IMR-90 (cell line): ENCODE data around the gene EIF5A. TPM values are rescaled to one million over a fixed set of nuclear protein-coding genes. Genes with fewer than 3 reads are reported as not detected.

Experiments used
- ATAC-seq: fragments of 200-7000 bp; cut with Tn5 transposase; 2 replicates; pipeline ENCODE4 v1.9.1; 2020; ENCODE audit warnings: low read depth, mild to moderate bottlenecking, moderate library complexity
- BruUV-seq: library from RNA; stranded (reverse); fragments of 400-500 nt; replicated peaks from 2 replicates; lab custom pipeline; 2021; lab: Mats Ljungman, UMichigan
- CTCF ChIA-PET: fragments of 300-600 bp; formaldehyde crosslinking; extraction: SDS; loops from one replicate; lab custom pipeline; 2021; ENCODE audit warnings: antibody characterized with exemption; lab: Yijun Ruan, JAX
- POLR2A ChIA-PET: fragments of 300-600 bp; sonication (Branson Sonifier 250); formaldehyde crosslinking; loops from one replicate; lab custom pipeline; 2022; ENCODE audit warnings: antibody characterized with exemption; ENCODE audit not compliant: unreplicated experiment; lab: Charles Lee
- DNase-seq: peaks from one replicate; pipeline ENCODE4 v3.0.0; 2013
- H2AFZ ChIP-seq: replicated peaks from 2 replicates; pipeline ENCODE3; 2013; ENCODE audit warnings: low read length, mild to moderate bottlenecking; ENCODE audit not compliant: poor library complexity
- H2AK5ac ChIP-seq: 2 replicates; pipeline ENCODE4 v1.6.1; 2013; ENCODE audit warnings: low read depth, low read length, inconsistent platforms
- H2AK9ac ChIP-seq: replicated peaks from 2 replicates; pipeline ENCODE3; 2013; ENCODE audit warnings: mild to moderate bottlenecking, low read depth, low read length, moderate library complexity; ENCODE audit not compliant: poor library complexity
- H2BK120ac ChIP-seq: 2 replicates; pipeline ENCODE4 v1.6.1; 2013; ENCODE audit warnings: low read depth, low read length, inconsistent platforms
- H2BK15ac ChIP-seq: 3 replicates; pipeline ENCODE4 v1.6.1; 2013; ENCODE audit warnings: low read depth, low read length, inconsistent platforms
- H2BK20ac ChIP-seq: 2 replicates; pipeline ENCODE4 v1.6.1; 2013; ENCODE audit warnings: low read depth, mild to moderate bottlenecking, inconsistent platforms, low read length, moderate library complexity
- H2BK5ac ChIP-seq: 2 replicates; pipeline ENCODE4 v1.6.1; 2013; ENCODE audit warnings: mild to moderate bottlenecking, low read depth, low read length, inconsistent platforms; ENCODE audit not compliant: poor library complexity, severe bottlenecking
- H3K14ac ChIP-seq: replicated peaks from 2 replicates; pipeline ENCODE4 v1.6.1; 2013; ENCODE audit warnings: low read depth, low read length, inconsistent platforms
- H3K18ac ChIP-seq: 2 replicates; pipeline ENCODE4 v1.6.1; 2013; ENCODE audit warnings: low read depth, low read length, control low read depth
- H3K23ac ChIP-seq: 2 replicates; pipeline ENCODE4 v1.6.1; 2013; ENCODE audit warnings: low read depth, low read length, inconsistent platforms
- H3K27ac ChIP-seq: 2 replicates; pipeline ENCODE4 v1.5.1; 2013; ENCODE audit warnings: mild to moderate bottlenecking, control low read depth, low read length; ENCODE audit not compliant: insufficient read depth
- H3K27me3 ChIP-seq: 2 replicates; pipeline ENCODE4 v1.6.1; 2013; ENCODE audit warnings: low read length; ENCODE audit not compliant: control insufficient read depth, insufficient read depth
- H3K36me3 ChIP-seq: 2 replicates; pipeline ENCODE4 v1.6.1; 2013; ENCODE audit warnings: low read length, mixed read lengths; ENCODE audit not compliant: control insufficient read depth, insufficient read depth
- H3K4ac ChIP-seq: 2 replicates; pipeline ENCODE4 v1.6.1; 2013; ENCODE audit warnings: low read depth, low read length, inconsistent platforms
- H3K4me1 ChIP-seq: 2 replicates; pipeline ENCODE4 v1.6.1; 2013; ENCODE audit warnings: low read length, mixed read lengths; ENCODE audit not compliant: control insufficient read depth, insufficient read depth
- H3K4me2 ChIP-seq: 2 replicates; pipeline ENCODE4 v1.6.1; 2013; ENCODE audit warnings: low read depth, mild to moderate bottlenecking, control low read depth, low read length, moderate library complexity
- H3K4me3 ChIP-seq: 2 replicates; pipeline ENCODE4 v1.5.1; 2013; ENCODE audit warnings: low read depth, mild to moderate bottlenecking, control low read depth, low read length, moderate library complexity; ENCODE audit not compliant: insufficient read depth
- H3K56ac ChIP-seq: 2 replicates; pipeline ENCODE4 v1.6.1; 2013; ENCODE audit warnings: low read length, inconsistent platforms; ENCODE audit not compliant: insufficient read depth; ENCODE audit errors: extremely low read depth
- H3K79me1 ChIP-seq, 2 experiments: 2 replicates each; pipeline ENCODE4 v1.6.1; 2013; ENCODE audit warnings: low read length in 2 of 2, inconsistent platforms in 1 of 2, low read depth in 1 of 2
- H3K9ac ChIP-seq: 2 replicates; pipeline ENCODE4 v1.6.1; 2013; ENCODE audit warnings: low read depth, low read length, control low read depth
- H3K9me1 ChIP-seq: 2 replicates; pipeline ENCODE4 v1.6.1; 2013; ENCODE audit warnings: low read length, inconsistent platforms; ENCODE audit not compliant: insufficient read depth
- H3K9me3 ChIP-seq: 2 replicates; pipeline ENCODE4 v1.6.1; 2013; ENCODE audit warnings: low read length; ENCODE audit not compliant: control insufficient read depth, insufficient read depth
- H4K20me1 ChIP-seq: 2 replicates; pipeline ENCODE4 v1.6.1; 2013; ENCODE audit warnings: low read length, inconsistent platforms; ENCODE audit not compliant: insufficient read depth
- H4K5ac ChIP-seq: 2 replicates; pipeline ENCODE4 v1.6.1; 2013; ENCODE audit warnings: mild to moderate bottlenecking, low read depth, low read length, control low read depth
- H4K8ac ChIP-seq, 2 experiments: 2 replicates each; pipeline ENCODE4 v1.6.1; 2013; ENCODE audit warnings: low read depth in 2 of 2, low read length in 2 of 2, control low read depth in 1 of 2, inconsistent platforms in 1 of 2
- H4K91ac ChIP-seq: 2 replicates; pipeline ENCODE4 v1.6.1; 2013; ENCODE audit warnings: low read depth, low read length, inconsistent platforms; ENCODE audit not compliant: insufficient read depth
- BHLHE40 ChIP-seq: fragments of 150-350 bp; IDR thresholded peaks from 2 replicates; pipeline ENCODE4 v1.6.1; 2016; ENCODE audit warnings: mild to moderate bottlenecking, low read depth, low read length
- CHD1 ChIP-seq: IDR thresholded peaks from 2 replicates; pipeline ENCODE4 v1.6.1; 2012; ENCODE audit warnings: low read depth, low read length, improper control_type of control experiment
- FOS ChIP-seq: fragments of 150-350 bp; IDR thresholded peaks from 2 replicates; pipeline ENCODE4 v1.6.1; 2016; ENCODE audit warnings: low read depth, low read length
- MAFK ChIP-seq: IDR thresholded peaks from 2 replicates; pipeline ENCODE4 v1.6.1; 2012; ENCODE audit warnings: low read depth, low read length, improper control_type of control experiment
- MAZ ChIP-seq: IDR thresholded peaks from 2 replicates; pipeline ENCODE4 v1.6.1; 2012; ENCODE audit warnings: low read depth, mild to moderate bottlenecking, low read length, improper control_type of control experiment, moderate library complexity, borderline replicate concordance
- MXI1 ChIP-seq: IDR thresholded peaks from 2 replicates; pipeline ENCODE4 v1.6.1; 2012; ENCODE audit warnings: low read depth, mild to moderate bottlenecking, low read length, moderate library complexity, borderline replicate concordance
- NFE2L2 ChIP-seq: fragments of 150-350 bp; IDR thresholded peaks from 2 replicates; pipeline ENCODE4 v1.6.1; 2016; ENCODE audit warnings: low read depth, mild to moderate bottlenecking, low read length
- POLR2A ChIP-seq: IDR thresholded peaks from 2 replicates; pipeline ENCODE4 v1.6.1; 2012; ENCODE audit warnings: mild to moderate bottlenecking, low read depth, low read length
- RAD21 ChIP-seq: IDR thresholded peaks from 2 replicates; pipeline ENCODE4 v1.6.1; 2012; ENCODE audit warnings: low read length, improper control_type of control experiment
- RCOR1 ChIP-seq: IDR thresholded peaks from 2 replicates; pipeline ENCODE4 v1.6.1; 2012; ENCODE audit warnings: mild to moderate bottlenecking, low read length, improper control_type of control experiment; ENCODE audit not compliant: insufficient replicate concordance
- RFX5 ChIP-seq: IDR thresholded peaks from 2 replicates; pipeline ENCODE4 v1.8.0; 2012; ENCODE audit warnings: low read depth, mild to moderate bottlenecking, low read length, moderate library complexity
- WGBS, 2 experiments: methylation state at CpG; one replicate each; pipeline versions ENCODE4 v1.1.5 to v1.1.7; 2013; ENCODE audit warnings: missing lambda C conversion rate in 2 of 2; ENCODE audit not compliant: insufficient read length in 1 of 2; ENCODE audit errors: extremely low coverage in 2 of 2; 5-methylcytosine and 5-hydroxymethylcytosine counted together
- dilution Hi-C: fragments of 300-500 bp; cut with HindIII; formaldehyde crosslinking; loops from one replicate; pipeline ENCODE4 v1.14.3; 2018; ENCODE audit warnings: low sequenced_read_pairs; ENCODE audit not compliant: unreplicated experiment
- in situ Hi-C: fragments of 300-500 bp; cut with MboI; formaldehyde crosslinking; loops from 3 replicates; pipeline ENCODE4 v1.14.3; 2019; ENCODE audit warnings: low sequenced_read_pairs, inconsistent platforms, mixed read lengths
- intact Hi-C: fragments of 100-400 bp; cut with micrococcal nuclease; formaldehyde crosslinking; loops from 2 replicates; pipeline ENCODE4 v1.10.0; 2022
- polyA plus RNA-seq, 3 experiments: library from polyadenylated mRNA; depleted of rRNA; stranded (reverse); fragments of >200 nt; gene quantifications; 2 replicates each; pipeline ENCODE4 v1.2.3, GENCODE V29; 2012; ENCODE audit warnings: low replicate concordance in 1 of 3
- total RNA-seq: library from RNA; depleted of rRNA; stranded (reverse); fragments of >200 nt; gene quantifications from 2 replicates; pipeline ENCODE4 v1.2.3, GENCODE V29; 2012
- TF ChIP-seq, protein P1 (sequence below): fragments of 150-350 bp; IDR thresholded peaks from 2 replicates; pipeline ENCODE4 v1.6.1; 2017; ENCODE audit warnings: mild to moderate bottlenecking, antibody characterized with exemption, low read length, low read depth
- TF ChIP-seq, protein P2 (sequence below): conservative IDR thresholded peaks from 2 replicates; pipeline ENCODE4 v1.5.1; 2012; ENCODE audit warnings: mild to moderate bottlenecking, low read depth, low read length, improper control_type of control experiment
- TF ChIP-seq, protein P3 (sequence below): fragments of 150-350 bp; IDR thresholded peaks from 2 replicates; pipeline ENCODE4 v1.6.1; 2016; ENCODE audit warnings: low read depth, mild to moderate bottlenecking, low read length, moderate library complexity, borderline replicate concordance

Gene EIF5A
- total and polyA plus RNA-seq, 2 of the 4 experiments (the other 2 are of a cell fraction): 782 to 883 TPM

DNA sequence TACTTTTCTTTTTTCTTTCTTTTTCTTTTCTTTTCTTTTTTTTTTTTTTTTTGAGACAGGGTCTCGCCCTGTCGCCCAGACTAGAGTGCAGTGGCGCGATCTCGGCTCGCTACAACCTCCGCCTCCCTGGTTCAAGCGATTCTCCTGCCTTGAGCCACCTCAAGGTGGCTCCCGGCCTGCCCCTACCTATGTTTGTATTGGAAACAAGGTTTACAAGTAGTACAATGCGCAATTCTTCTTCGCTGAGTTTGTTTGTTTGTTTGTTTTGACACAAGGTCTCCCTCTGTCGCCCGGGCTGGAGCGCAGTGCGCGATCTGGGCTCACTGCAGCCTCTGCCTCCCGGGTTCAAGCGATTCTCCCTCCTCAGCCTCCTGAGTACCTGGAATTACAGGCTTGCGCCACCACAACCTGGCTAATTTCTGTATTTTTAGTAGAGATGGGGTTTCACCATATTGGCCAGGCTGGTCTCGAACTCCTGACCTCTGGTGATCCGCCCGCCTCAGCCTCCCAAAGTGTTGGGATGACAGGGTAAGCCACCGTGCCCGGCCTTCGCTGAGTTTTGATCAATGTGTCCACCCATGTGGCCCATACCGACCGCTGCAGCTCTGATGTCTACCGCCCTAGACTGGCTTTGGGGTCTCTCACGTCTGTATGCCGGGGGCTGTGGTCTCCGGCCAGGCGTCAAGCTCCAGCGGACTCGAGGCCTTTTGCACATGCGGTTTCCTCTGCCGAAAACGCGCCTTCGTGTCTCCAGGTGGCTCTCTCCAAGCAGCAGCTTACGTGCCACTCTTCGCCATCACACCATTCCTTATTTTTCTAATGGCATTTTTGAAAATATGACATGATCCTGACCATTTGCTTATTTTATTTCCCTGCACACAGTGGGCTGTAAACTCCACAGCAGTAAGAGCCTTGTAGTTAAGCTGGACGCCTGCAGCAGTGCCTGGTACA is 11.9 kb upstream of the EIF5A start:
- in situ Hi-C loops: no loop called here
- Histone ChIP-seq H3K56ac (no peak overlapping the region), H3K14ac (no peak overlapping the region), H4K8ac (no peak overlapping the region), H4K5ac (no peak overlapping the region), H3K79me1 (no peaks in the 10 kb centered on the region), H2AFZ (peak overlapping the region; percentile 88), H3K9me3 (no peaks in the 10 kb centered on the region; the same call in 1 of the 2 replicates), H3K27ac (no peak overlapping the region), H3K4me1 (peaks cover 3% of the 10 kb centered on the region), H4K20me1 (0 out of 2 replicates have a peak, but pooled peaks cover 3% of the 10 kb centered on the region), H3K9ac (no peak overlapping the region), H3K9me1 (no peaks in the 10 kb centered on the region; the same call in 1 of the 2 replicates), H2BK120ac (no peak overlapping the region), H2BK20ac (no peak overlapping the region), H3K36me3 (no peaks in the 10 kb centered on the region), H4K91ac (no peak overlapping the region), H3K4me3 (no peak overlapping the region), H2BK15ac (no peak overlapping the region), H2BK5ac (no peak overlapping the region), H3K18ac (no peak overlapping the region), H3K4me2 (peak overlapping the region; percentile 62), H3K4ac (no peak overlapping the region), H3K23ac (no peak overlapping the region), H2AK9ac (peak overlapping the region; percentile 23), H2AK5ac (no peak overlapping the region), H3K27me3 (peaks cover 51% of the 10 kb centered on the region)
- ChIA-PET CTCF (interaction anchor here (0.7 to 2.0 kb wide), 6 partner anchors 10 to 250 kb away, joined by 3 to 17 read pairs (median 6); partner anchors contain the start of gene SLC2A4), POLR2A (no interaction called here)
- dilution Hi-C loops: no loop called here
- intact Hi-C loops: loop anchor here (1.0 to 5.0 kb wide), 4 partner anchors 15 to 250 kb away; partner anchors contain the start of gene PHF23
- 54% methylated on average over 16 of the region's 42 CpGs; no CpG with 5 or more reads in 1 of the 2 experiments for WGBS, 2 experiments
- DNase-seq (no peak), ATAC-seq (no peak)
- BruUV-seq: no TSS peak
- TF ChIP-seq, protein P1, sequence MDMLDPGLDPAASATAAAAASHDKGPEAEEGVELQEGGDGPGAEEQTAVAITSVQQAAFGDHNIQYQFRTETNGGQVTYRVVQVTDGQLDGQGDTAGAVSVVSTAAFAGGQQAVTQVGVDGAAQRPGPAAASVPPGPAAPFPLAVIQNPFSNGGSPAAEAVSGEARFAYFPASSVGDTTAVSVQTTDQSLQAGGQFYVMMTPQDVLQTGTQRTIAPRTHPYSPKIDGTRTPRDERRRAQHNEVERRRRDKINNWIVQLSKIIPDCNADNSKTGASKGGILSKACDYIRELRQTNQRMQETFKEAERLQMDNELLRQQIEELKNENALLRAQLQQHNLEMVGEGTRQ: no peak
- TF ChIP-seq RCOR1: no peak
- TF ChIP-seq, protein P2, sequence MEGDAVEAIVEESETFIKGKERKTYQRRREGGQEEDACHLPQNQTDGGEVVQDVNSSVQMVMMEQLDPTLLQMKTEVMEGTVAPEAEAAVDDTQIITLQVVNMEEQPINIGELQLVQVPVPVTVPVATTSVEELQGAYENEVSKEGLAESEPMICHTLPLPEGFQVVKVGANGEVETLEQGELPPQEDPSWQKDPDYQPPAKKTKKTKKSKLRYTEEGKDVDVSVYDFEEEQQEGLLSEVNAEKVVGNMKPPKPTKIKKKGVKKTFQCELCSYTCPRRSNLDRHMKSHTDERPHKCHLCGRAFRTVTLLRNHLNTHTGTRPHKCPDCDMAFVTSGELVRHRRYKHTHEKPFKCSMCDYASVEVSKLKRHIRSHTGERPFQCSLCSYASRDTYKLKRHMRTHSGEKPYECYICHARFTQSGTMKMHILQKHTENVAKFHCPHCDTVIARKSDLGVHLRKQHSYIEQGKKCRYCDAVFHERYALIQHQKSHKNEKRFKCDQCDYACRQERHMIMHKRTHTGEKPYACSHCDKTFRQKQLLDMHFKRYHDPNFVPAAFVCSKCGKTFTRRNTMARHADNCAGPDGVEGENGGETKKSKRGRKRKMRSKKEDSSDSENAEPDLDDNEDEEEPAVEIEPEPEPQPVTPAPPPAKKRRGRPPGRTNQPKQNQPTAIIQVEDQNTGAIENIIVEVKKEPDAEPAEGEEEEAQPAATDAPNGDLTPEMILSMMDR: no peak
- no peak for TF ChIP-seq FOS
- no peak for TF ChIP-seq RAD21
- no peak for TF ChIP-seq MAZ
- TF ChIP-seq RFX5: no peak
- TF ChIP-seq BHLHE40: no peak
- TF ChIP-seq MXI1: no peak
- no peak for TF ChIP-seq CHD1
- TF ChIP-seq, protein P3, sequence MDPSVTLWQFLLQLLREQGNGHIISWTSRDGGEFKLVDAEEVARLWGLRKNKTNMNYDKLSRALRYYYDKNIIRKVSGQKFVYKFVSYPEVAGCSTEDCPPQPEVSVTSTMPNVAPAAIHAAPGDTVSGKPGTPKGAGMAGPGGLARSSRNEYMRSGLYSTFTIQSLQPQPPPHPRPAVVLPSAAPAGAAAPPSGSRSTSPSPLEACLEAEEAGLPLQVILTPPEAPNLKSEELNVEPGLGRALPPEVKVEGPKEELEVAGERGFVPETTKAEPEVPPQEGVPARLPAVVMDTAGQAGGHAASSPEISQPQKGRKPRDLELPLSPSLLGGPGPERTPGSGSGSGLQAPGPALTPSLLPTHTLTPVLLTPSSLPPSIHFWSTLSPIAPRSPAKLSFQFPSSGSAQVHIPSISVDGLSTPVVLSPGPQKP: no peak
- no peak for TF ChIP-seq MAFK
- TF ChIP-seq POLR2A: no peak
- TF ChIP-seq NFE2L2: no peak
